PC-3 (cell line): ENCODE results near the gene CTNND2. TPM values are rescaled to one million over a fixed set of nuclear protein-coding genes. Genes with fewer than 3 reads are reported as not detected.

Experiments used
- ATAC-seq: fragments of 200-7000 bp; cut with Tn5 transposase; 2 replicates; pipeline ENCODE4 v1.9.1; 2020; ENCODE audit warnings: mild to moderate bottlenecking, moderate library complexity
- BruUV-seq: library from RNA; stranded (reverse); fragments of 400-500 nt; replicated peaks from 2 replicates; lab custom pipeline; 2021; lab: Mats Ljungman, UMichigan
- CTCF ChIA-PET: fragments of 300-600 bp; sonication (Branson Sonifier 250); formaldehyde crosslinking; loops from one replicate; lab custom pipeline; 2022; ENCODE audit warnings: antibody characterized with exemption; lab: Charles Lee
- POLR2A ChIA-PET: fragments of 300-600 bp; sonication (Branson Sonifier 250); formaldehyde crosslinking; loops from one replicate; lab custom pipeline; 2022; ENCODE audit warnings: antibody characterized with exemption; ENCODE audit not compliant: unreplicated experiment; lab: Charles Lee
- DNase-seq: peaks from one replicate; pipeline ENCODE4 v3.0.0-alpha.2; 2015
- H2AFZ ChIP-seq: fragments of 300-600 bp; sonication (generic); 2 replicates; pipeline ENCODE4 v1.6.0; 2016; ENCODE audit warnings: antibody characterized with exemption, low read length
- H3F3A ChIP-seq: fragments of 300-600 bp; sonication (generic); one replicate; pipeline ENCODE4 v1.6.0; 2017; ENCODE audit warnings: antibody characterized with exemption, low read length, control low read depth, mild to moderate bottlenecking; ENCODE audit not compliant: unreplicated experiment
- H3K27ac ChIP-seq: fragments of 300-600 bp; sonication (generic); 2 replicates; pipeline ENCODE4 v1.5.1; 2016; ENCODE audit warnings: mild to moderate bottlenecking, low read length
- H3K27me3 ChIP-seq: fragments of 300-600 bp; sonication (generic); 2 replicates; pipeline ENCODE4 v1.6.1; 2016; ENCODE audit warnings: low read length, mixed read lengths
- H3K36me3 ChIP-seq: fragments of 300-600 bp; sonication (generic); 2 replicates; pipeline ENCODE4 v1.6.1; 2016; ENCODE audit warnings: low read depth, mixed run types, low read length, mixed read lengths
- H3K4me1 ChIP-seq: fragments of 300-600 bp; sonication (generic); 2 replicates; pipeline ENCODE4 v1.5.1; 2016; ENCODE audit warnings: low read length; ENCODE audit not compliant: insufficient read depth
- H3K4me2 ChIP-seq: fragments of 300-600 bp; sonication (generic); 2 replicates; pipeline ENCODE4 v1.6.0; 2016; ENCODE audit warnings: low read length
- H3K4me3 ChIP-seq: fragments of 300-600 bp; sonication (generic); 2 replicates; pipeline ENCODE4 v1.5.1; 2016; ENCODE audit warnings: mild to moderate bottlenecking, low read length, mixed read lengths
- H3K79me2 ChIP-seq: fragments of 300-600 bp; sonication (generic); 2 replicates; pipeline ENCODE4 v1.6.1; 2017; ENCODE audit warnings: low read length, mixed read lengths
- H3K9ac ChIP-seq: fragments of 300-600 bp; sonication (generic); 2 replicates; pipeline ENCODE4 v1.6.0; 2016; ENCODE audit warnings: mild to moderate bottlenecking, low read length
- H3K9me2 ChIP-seq: fragments of 300-600 bp; sonication (generic); replicated peaks from 2 replicates; pipeline ENCODE4 v1.6.1; 2016; ENCODE audit warnings: mixed run types, low read length, mixed read lengths
- H3K9me3 ChIP-seq: fragments of 300-600 bp; sonication (generic); 2 replicates; pipeline ENCODE4 v1.6.1; 2016; ENCODE audit warnings: low read length, mixed read lengths
- H4K20me1 ChIP-seq: fragments of 300-600 bp; sonication (generic); 2 replicates; pipeline ENCODE4 v1.6.1; 2016; ENCODE audit warnings: low read length, mixed read lengths
- CTCF ChIP-seq: fragments of 300-600 bp; sonication (generic); conservative IDR thresholded peaks from 2 replicates; pipeline ENCODE4 v1.5.1; 2017; ENCODE audit warnings: antibody characterized with exemption, low read depth, mild to moderate bottlenecking, low read length
- EZH2 ChIP-seq: fragments of 300-600 bp; sonication (generic); IDR thresholded peaks from one replicate; pipeline ENCODE4 v1.6.1; 2017; ENCODE audit warnings: antibody characterized with exemption, mild to moderate bottlenecking, low read length; ENCODE audit not compliant: unreplicated experiment
- EZH2phosphoT487 ChIP-seq: fragments of 300-600 bp; sonication (generic); IDR thresholded peaks from 2 replicates; pipeline ENCODE4 v1.6.1; 2018; ENCODE audit warnings: mild to moderate bottlenecking, antibody characterized with exemption, low read length, borderline replicate concordance
- intact Hi-C: fragments of 100-400 bp; cut with micrococcal nuclease; formaldehyde crosslinking; loops from 2 replicates; pipeline ENCODE4 v1.9.0; 2023
- total RNA-seq: library from RNA; depleted of rRNA; stranded (reverse); fragments of >200 nt; gene quantifications from 2 replicates; pipeline ENCODE4 v1.2.3, GENCODE V29; 2014

Gene CTNND2
- total RNA-seq, 1 experiment from 2014 or later: 1.8 TPM

GRCh38 chr5:11524188-11524587, 380.1 kb downstream of the CTNND2 start:
- intact Hi-C loops: no loop called here
- H3K4me1 ChIP-seq: no peaks in the 10 kb centered on the region
- no peak overlapping the region for H3K9ac ChIP-seq
- H3K27me3 ChIP-seq: peaks cover 8% of the 10 kb centered on the region; the same call in 1 of the 2 replicates
- no peaks in the 10 kb centered on the region for H4K20me1 ChIP-seq
- H3K27ac ChIP-seq: no peak overlapping the region
- H3F3A ChIP-seq: no peaks in the 10 kb centered on the region
- TF ChIP-seq CTCF: no peak
- no peak for TF ChIP-seq EZH2phosphoT487
- TF ChIP-seq EZH2: no peak
- no peaks in the 10 kb centered on the region for H3K9me3 ChIP-seq
- POLR2A ChIA-PET: no interaction called here
- DNase-seq: no peak
- no TSS peak for BruUV-seq
- H3K9me2 ChIP-seq: no peaks in the 10 kb centered on the region
- H3K4me3 ChIP-seq: no peak overlapping the region
- H3K4me2 ChIP-seq: no peak overlapping the region
- CTCF ChIA-PET: no interaction called here
- no peaks in the 10 kb centered on the region for H3K79me2 ChIP-seq
- no peaks in the 10 kb centered on the region for H3K36me3 ChIP-seq
- H2AFZ ChIP-seq: no peak overlapping the region
- no peak for ATAC-seq

- CTCF ChIA-PET: no interaction called here
- no peaks in the 10 kb centered on the region for H3K4me1 ChIP-seq
- DNase-seq: no peak
- H3K27ac ChIP-seq: no peak overlapping the region
- TF ChIP-seq EZH2: no peak
- no peak for TF ChIP-seq CTCF
- no peak for TF ChIP-seq EZH2phosphoT487
- no peaks in the 10 kb centered on the region for H3K27me3 ChIP-seq
- no peaks in the 10 kb centered on the region for H3K9me2 ChIP-seq
- H2AFZ ChIP-seq: no peak overlapping the region
- H3K36me3 ChIP-seq: no peaks in the 10 kb centered on the region
- no TSS peak for BruUV-seq
- no peaks in the 10 kb centered on the region for H3K79me2 ChIP-seq
- H4K20me1 ChIP-seq: no peaks in the 10 kb centered on the region
- H3K4me2 ChIP-seq: no peak overlapping the region
- H3K9me3 ChIP-seq: no peaks in the 10 kb centered on the region
- no peak overlapping the region for H3K4me3 ChIP-seq
- no peak overlapping the region for H3K9ac ChIP-seq
- H3F3A ChIP-seq: no peaks in the 10 kb centered on the region
- ATAC-seq: no peak
- intact Hi-C loops: no loop called here
- POLR2A ChIA-PET: no interaction called here
Measured at GRCh38 chr5:11522796-11523195, 381.4 kb downstream of the CTNND2 start.

- Histone ChIP-seq H3K36me3 (no peaks in the 10 kb centered on the region), H3K4me2 (no peak overlapping the region), H3K9me2 (no peaks in the 10 kb centered on the region), H3K79me2 (no peaks in the 10 kb centered on the region), H3F3A (no peaks in the 10 kb centered on the region), H2AFZ (no peak overlapping the region), H3K4me1 (no peaks in the 10 kb centered on the region), H3K9me3 (no peaks in the 10 kb centered on the region), H3K27ac (no peak overlapping the region), H3K27me3 (no peaks in the 10 kb centered on the region), H3K4me3 (no peak overlapping the region), H3K9ac (no peak overlapping the region), H4K20me1 (no peaks in the 10 kb centered on the region)
- BruUV-seq: no TSS peak
- DNase-seq: no peak
- intact Hi-C loops: no loop called here
- TF ChIP-seq EZH2: no peak
- no peak for ATAC-seq
- CTCF ChIA-PET: no interaction called here
- POLR2A ChIA-PET: no interaction called here
Measured at GRCh38 chr5:11520241-11520930, 383.9 kb downstream of the CTNND2 start.
